OCI-LY7 (cell line): Measurements from ENCODE around the gene PTAFR. TPM values are rescaled to one million over a fixed set of nuclear protein-coding genes. Genes with fewer than 3 reads are reported as not detected.

Source experiments
- BruUV-seq: library from RNA; stranded (reverse); fragments of 400-500 nt; replicated peaks from 2 replicates; lab custom pipeline; 2021; lab: Mats Ljungman, UMichigan
- CTCF ChIA-PET: fragments of 300-600 bp; sonication (Branson Sonifier 250); formaldehyde crosslinking; loops from one replicate; lab custom pipeline; 2022; ENCODE audit warnings: antibody characterized with exemption; ENCODE audit not compliant: unreplicated experiment; lab: Charles Lee
- POLR2A ChIA-PET: fragments of 300-600 bp; sonication (Branson Sonifier 250); formaldehyde crosslinking; loops from one replicate; lab custom pipeline; 2022; ENCODE audit warnings: antibody characterized with exemption; lab: Charles Lee
- DNase-seq: peaks from one replicate; pipeline ENCODE4 v3.0.0-alpha.2; 2015; ENCODE audit warnings: low spot score
- H2AFZ ChIP-seq: fragments of 200-600 bp; sonication (generic), shearing (Covaris generic); 2 replicates; pipeline ENCODE4 v1.6.1; 2014; ENCODE audit warnings: mild to moderate bottlenecking, antibody characterized with exemption, low read length, moderate library complexity
- H3K27ac ChIP-seq: fragments of 200-600 bp; sonication (generic); 2 replicates; pipeline ENCODE4 v1.5.1; 2014; ENCODE audit warnings: mixed run types, low read depth, mild to moderate bottlenecking, moderate library complexity, low read length, inconsistent platforms; ENCODE audit not compliant: poor library complexity, severe bottlenecking
- H3K36me3 ChIP-seq: fragments of 200-600 bp; sonication (generic); 2 replicates; pipeline ENCODE4 v1.6.1; 2014; ENCODE audit warnings: mild to moderate bottlenecking, antibody characterized with exemption, low read length, moderate library complexity, mixed read lengths; ENCODE audit not compliant: insufficient read depth
- H3K4me1 ChIP-seq: fragments of 200-600 bp; sonication (generic); 2 replicates; pipeline ENCODE4 v1.5.1; 2014; ENCODE audit warnings: mild to moderate bottlenecking, low read length; ENCODE audit not compliant: insufficient read depth, poor library complexity, severe bottlenecking
- H3K4me2 ChIP-seq: fragments of 200-600 bp; sonication (generic); 2 replicates; pipeline ENCODE4 v1.6.1; 2014; ENCODE audit warnings: mild to moderate bottlenecking, low read length
- H3K4me3 ChIP-seq: fragments of 200-600 bp; sonication (generic); 2 replicates; pipeline ENCODE4 v1.5.1; 2014; ENCODE audit warnings: mild to moderate bottlenecking, low read depth, low read length; ENCODE audit not compliant: poor library complexity, severe bottlenecking
- H3K79me2 ChIP-seq: fragments of 200-600 bp; sonication (generic); 2 replicates; pipeline ENCODE4 v1.6.1; 2016; ENCODE audit warnings: low read depth, mild to moderate bottlenecking, low read length, moderate library complexity, mixed read lengths; ENCODE audit not compliant: insufficient read depth
- H3K9me2 ChIP-seq: fragments of 200-600 bp; sonication (generic); 2 replicates; pipeline ENCODE4 v1.6.1; 2016; ENCODE audit warnings: mild to moderate bottlenecking, low read length, mixed read lengths; ENCODE audit not compliant: insufficient read depth
- H3K9me3 ChIP-seq: fragments of 200-600 bp; sonication (generic); 2 replicates; pipeline ENCODE4 v1.6.1; 2014; ENCODE audit warnings: mild to moderate bottlenecking, mixed run types, low read length, mixed read lengths
- H4K20me1 ChIP-seq: fragments of 200-600 bp; sonication (generic); 2 replicates; pipeline ENCODE4 v1.6.1; 2014; ENCODE audit warnings: mild to moderate bottlenecking, antibody characterized with exemption, low read length, moderate library complexity, mixed read lengths; ENCODE audit not compliant: insufficient read depth
- EZH2phosphoT487 ChIP-seq: fragments of 200-600 bp; sonication (generic); IDR thresholded peaks from 2 replicates; pipeline ENCODE4 v1.6.1; 2018; ENCODE audit warnings: low read depth, borderline replicate concordance, mild to moderate bottlenecking, mixed run types, antibody characterized with exemption, low read length, moderate library complexity, mixed read lengths
- intact Hi-C: fragments of 100-400 bp; cut with micrococcal nuclease; formaldehyde crosslinking; loops from one replicate; pipeline ENCODE4 v1.10.0; 2022; ENCODE audit not compliant: unreplicated experiment
- total RNA-seq, 2 experiments: library from RNA; depleted of rRNA in 1 of 2; stranded (reverse); fragments of >200 nt in 1 of 2; shearing (Covaris generic) in 1 of 2; gene quantifications; 2 replicates each; pipeline ENCODE4 v1.2.3, GENCODE V29; 2014 to 2022
- TF ChIP-seq, protein P1 (sequence below): fragments of 200-600 bp; sonication (generic); conservative IDR thresholded peaks from 2 replicates; pipeline ENCODE4 v1.5.1; 2014; ENCODE audit warnings: mild to moderate bottlenecking, antibody characterized with exemption, low read length, moderate library complexity, mixed read lengths

Gene PTAFR
- total RNA-seq, 2 experiments from 2014 or later = 8.0 to 32.8 TPM

GRCh38 chr1:28113242-28113572, 63.3 kb downstream of the PTAFR start:
- intact Hi-C loops = no loop called here
- no peaks in the 10 kb centered on the region for H3K9me2 ChIP-seq
- no peak overlapping the region for H3K27ac ChIP-seq
- no peak overlapping the region for H3K4me2 ChIP-seq
- no TSS peak for BruUV-seq
- TF ChIP-seq, protein P1, sequence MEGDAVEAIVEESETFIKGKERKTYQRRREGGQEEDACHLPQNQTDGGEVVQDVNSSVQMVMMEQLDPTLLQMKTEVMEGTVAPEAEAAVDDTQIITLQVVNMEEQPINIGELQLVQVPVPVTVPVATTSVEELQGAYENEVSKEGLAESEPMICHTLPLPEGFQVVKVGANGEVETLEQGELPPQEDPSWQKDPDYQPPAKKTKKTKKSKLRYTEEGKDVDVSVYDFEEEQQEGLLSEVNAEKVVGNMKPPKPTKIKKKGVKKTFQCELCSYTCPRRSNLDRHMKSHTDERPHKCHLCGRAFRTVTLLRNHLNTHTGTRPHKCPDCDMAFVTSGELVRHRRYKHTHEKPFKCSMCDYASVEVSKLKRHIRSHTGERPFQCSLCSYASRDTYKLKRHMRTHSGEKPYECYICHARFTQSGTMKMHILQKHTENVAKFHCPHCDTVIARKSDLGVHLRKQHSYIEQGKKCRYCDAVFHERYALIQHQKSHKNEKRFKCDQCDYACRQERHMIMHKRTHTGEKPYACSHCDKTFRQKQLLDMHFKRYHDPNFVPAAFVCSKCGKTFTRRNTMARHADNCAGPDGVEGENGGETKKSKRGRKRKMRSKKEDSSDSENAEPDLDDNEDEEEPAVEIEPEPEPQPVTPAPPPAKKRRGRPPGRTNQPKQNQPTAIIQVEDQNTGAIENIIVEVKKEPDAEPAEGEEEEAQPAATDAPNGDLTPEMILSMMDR = peak; percentile 10; the same call in 1 of the 2 replicates
- TF ChIP-seq EZH2phosphoT487 = no peak
- ChIA-PET POLR2A (no interaction called here), CTCF (interaction anchor here (0.5 kb wide), 1 partner anchor 95 kb away, joined by 3 read pairs; no protein-coding TSS in a partner anchor)
- no peak overlapping the region for H3K4me3 ChIP-seq
- H3K36me3 ChIP-seq = no peaks in the 10 kb centered on the region
- H2AFZ ChIP-seq = no peak overlapping the region; the same call in 1 of the 2 replicates
- no peaks in the 10 kb centered on the region for H3K9me3 ChIP-seq
- no peak for DNase-seq
- H3K4me1 ChIP-seq = peaks cover 17% of the 10 kb centered on the region
- H3K79me2 ChIP-seq = no peaks in the 10 kb centered on the region
- H4K20me1 ChIP-seq = no peaks in the 10 kb centered on the region

DNA sequence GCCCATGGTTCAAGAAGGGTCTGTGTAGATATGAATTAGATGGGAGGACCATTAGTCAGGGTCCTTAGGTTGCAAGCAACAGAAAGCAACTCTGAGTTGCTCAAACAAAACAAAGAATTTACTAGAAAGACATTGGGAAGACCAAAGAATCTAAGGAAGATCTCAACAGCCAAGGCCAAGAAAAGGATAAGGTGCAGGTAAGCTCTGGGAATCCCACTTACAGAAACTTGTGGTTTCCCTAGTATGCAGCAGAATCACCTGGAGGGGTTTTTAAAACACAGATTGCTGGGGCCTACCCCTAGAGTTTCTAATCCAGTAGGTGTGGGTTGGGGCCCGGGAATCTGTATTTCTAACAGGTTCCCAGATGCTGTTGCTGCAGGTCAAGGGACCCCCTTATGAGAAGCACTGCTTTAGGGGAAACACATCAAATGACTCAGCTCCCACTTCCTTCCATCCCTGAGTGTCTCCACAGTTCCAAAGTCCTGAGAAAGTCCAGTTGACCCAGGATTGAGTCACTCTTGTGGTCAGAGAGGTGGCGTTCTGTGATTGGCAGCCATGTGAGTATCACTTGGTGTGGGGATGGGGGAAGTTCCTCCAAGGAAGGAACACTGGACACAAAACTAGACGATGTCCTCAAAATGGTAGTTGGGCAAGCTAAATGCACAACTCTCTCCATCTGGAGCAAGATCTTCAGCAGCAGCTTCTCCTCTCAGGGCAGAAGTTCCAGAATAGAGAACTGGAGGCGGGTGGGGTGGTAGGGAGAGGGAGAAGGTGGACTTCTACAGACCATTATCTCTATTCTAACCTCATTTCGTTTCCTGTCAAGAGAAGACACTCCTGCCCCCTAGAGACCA, 63.9 kb downstream of the PTAFR start:
- peak; percentile 38 for DNase-seq
- no peaks in the 10 kb centered on the region for H3K79me2 ChIP-seq
- POLR2A ChIA-PET = interaction anchor here (0.7 to 1.4 kb wide), 2 partner anchors 10 to 23 kb away, joined by 3 to 5 read pairs; no protein-coding TSS in a partner anchor
- intact Hi-C loops = no loop called here
- no peaks in the 10 kb centered on the region for H3K9me3 ChIP-seq
- no peak overlapping the region for H3K4me2 ChIP-seq
- no peak overlapping the region; the same call in 1 of the 2 replicates for H2AFZ ChIP-seq
- BruUV-seq = no TSS peak
- no peak overlapping the region for H3K27ac ChIP-seq
- H3K36me3 ChIP-seq = no peaks in the 10 kb centered on the region
- no peak for TF ChIP-seq EZH2phosphoT487
- TF ChIP-seq, protein P1 = peak; percentile 73; the same call in 1 of the 2 replicates
- H3K4me1 ChIP-seq = peaks cover 17% of the 10 kb centered on the region
- CTCF ChIA-PET = interaction anchor here (0.5 to 0.6 kb wide), 2 partner anchors 54 to 96 kb away, joined by 3 read pairs; no protein-coding TSS in a partner anchor
- no peaks in the 10 kb centered on the region for H3K9me2 ChIP-seq
- H3K4me3 ChIP-seq = no peak overlapping the region
- no peaks in the 10 kb centered on the region for H4K20me1 ChIP-seq
